Measurements from ENCODE around the gene FAM240A.

The FAM240A gene

DNA sequence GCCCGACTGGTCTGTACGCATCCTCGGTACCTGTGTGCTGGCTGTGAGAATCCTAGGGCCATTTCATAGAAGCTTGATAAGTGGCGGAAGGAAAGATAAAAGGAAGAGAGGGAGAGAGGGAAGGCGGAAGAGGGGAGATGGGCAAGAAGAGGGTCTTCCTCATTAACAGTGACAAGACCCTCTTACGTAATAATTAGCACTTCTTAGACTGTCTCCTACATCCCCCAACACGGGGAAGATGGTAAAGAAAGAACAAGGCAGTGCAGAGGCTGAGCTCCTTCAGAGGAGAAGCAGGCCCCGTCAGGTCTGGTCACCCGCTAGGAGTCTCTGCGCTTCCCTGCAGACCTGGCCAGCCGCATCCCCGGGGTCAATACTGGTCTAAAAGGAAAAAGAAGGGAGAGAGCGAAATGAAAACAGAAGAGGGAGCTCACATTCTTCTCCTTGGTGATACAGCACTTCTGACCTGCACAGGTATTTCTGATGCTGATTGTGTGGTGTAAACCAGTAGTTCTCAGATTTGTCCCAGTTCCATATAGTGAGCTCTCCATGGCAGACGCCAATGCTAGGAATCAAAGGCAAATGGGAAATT lies 19.0 kb upstream of the FAM240A start:
- no peak overlapping the region for H3K4me3 ChIP-seq (replicated peaks; ENCODE audit: low read depth, low read length)
- TF ChIP-seq, protein P1, sequence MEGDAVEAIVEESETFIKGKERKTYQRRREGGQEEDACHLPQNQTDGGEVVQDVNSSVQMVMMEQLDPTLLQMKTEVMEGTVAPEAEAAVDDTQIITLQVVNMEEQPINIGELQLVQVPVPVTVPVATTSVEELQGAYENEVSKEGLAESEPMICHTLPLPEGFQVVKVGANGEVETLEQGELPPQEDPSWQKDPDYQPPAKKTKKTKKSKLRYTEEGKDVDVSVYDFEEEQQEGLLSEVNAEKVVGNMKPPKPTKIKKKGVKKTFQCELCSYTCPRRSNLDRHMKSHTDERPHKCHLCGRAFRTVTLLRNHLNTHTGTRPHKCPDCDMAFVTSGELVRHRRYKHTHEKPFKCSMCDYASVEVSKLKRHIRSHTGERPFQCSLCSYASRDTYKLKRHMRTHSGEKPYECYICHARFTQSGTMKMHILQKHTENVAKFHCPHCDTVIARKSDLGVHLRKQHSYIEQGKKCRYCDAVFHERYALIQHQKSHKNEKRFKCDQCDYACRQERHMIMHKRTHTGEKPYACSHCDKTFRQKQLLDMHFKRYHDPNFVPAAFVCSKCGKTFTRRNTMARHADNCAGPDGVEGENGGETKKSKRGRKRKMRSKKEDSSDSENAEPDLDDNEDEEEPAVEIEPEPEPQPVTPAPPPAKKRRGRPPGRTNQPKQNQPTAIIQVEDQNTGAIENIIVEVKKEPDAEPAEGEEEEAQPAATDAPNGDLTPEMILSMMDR (IDR thresholded peaks at IDR 0.05; ENCODE audit: low read length, missing control alignments): no peak
- no peak for DNase-seq (ENCODE audit: low read depth)

DNA sequence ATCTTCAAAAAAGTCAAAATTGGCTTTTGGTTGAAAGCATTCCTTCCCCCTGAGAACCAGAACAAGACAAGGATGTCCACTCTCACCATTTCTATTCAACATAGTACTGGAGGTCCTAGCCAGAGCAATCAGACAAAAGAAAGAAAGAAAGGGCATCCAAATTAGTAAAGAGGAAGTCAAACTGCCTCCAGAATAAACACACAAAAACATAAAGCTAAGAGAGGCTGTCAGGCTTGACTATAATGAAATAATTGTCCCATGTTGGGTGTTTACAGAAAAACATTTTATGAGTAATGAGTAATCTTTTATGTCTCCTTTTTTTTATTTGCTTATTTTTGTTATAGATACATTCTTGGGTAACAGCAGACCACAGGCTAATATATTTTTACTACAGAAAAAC lies 18.3 kb upstream of the FAM240A start:
- TF ChIP-seq, protein P1 (IDR thresholded peaks at IDR 0.05; ENCODE audit: low read length, missing control alignments): no peak
- no peak overlapping the region for H3K4me3 ChIP-seq (replicated peaks; ENCODE audit: low read depth, low read length)
- no peak for DNase-seq (ENCODE audit: low read depth)

DNA sequence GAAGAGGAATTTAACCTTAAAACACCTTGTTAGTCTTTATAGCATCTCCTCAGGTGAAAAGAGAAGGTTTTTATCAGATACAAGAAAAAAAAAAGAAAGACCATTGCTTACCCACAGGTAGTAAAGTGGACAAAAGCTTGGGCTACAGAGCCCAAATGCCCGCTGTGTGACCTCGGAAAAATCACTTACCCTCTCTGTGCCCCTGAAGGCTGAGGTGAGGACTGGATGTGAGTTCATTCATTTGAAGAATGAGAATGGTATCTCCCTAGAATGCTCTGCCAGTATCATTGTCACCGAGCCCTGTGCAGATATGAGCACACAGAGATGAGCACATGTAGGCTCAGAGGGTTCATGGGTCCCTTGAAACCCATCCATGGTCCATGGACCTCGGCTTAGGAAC lies 17.6 kb upstream of the FAM240A start:
- TF ChIP-seq, protein P1 (IDR thresholded peaks at IDR 0.05; ENCODE audit: low read length, missing control alignments): no peak

DNA sequence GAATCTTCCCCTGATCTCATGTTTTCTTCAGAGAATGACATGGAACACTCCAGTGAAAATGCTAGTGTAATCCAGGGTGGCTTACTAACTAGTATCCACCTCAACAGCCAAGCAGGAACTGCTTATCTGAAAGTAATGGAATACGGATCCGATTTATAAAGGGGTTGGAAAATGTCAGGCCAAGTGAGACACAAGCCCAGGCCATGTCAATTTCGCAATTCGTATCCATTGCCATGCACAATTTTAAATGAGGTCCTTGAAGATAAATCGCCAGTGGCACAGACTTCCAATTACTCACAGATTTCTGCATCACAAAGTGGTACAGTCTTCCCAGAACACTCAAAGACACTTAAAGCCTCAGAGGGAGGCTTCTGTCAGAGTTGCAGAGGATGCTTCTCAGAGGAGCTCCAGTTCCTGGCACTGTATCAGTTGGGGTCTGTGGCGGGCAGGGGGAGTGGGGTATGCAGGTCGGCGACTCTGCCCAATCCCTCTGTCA lies 16.5 kb upstream of the FAM240A start:
- no peak overlapping the region for H3K4me3 ChIP-seq (replicated peaks; ENCODE audit: low read depth, low read length)
- DNase-seq (ENCODE audit: low read depth): no peak
- TF ChIP-seq, protein P1 (IDR thresholded peaks at IDR 0.05; ENCODE audit: low read length, missing control alignments): no peak

More for the DNA sequence above, 17.6 kb upstream of the FAM240A start:
- DNase-seq (ENCODE audit: low read depth): no peak
- H3K4me3 ChIP-seq (replicated peaks; ENCODE audit: low read depth, low read length): no peak overlapping the region

DNA sequence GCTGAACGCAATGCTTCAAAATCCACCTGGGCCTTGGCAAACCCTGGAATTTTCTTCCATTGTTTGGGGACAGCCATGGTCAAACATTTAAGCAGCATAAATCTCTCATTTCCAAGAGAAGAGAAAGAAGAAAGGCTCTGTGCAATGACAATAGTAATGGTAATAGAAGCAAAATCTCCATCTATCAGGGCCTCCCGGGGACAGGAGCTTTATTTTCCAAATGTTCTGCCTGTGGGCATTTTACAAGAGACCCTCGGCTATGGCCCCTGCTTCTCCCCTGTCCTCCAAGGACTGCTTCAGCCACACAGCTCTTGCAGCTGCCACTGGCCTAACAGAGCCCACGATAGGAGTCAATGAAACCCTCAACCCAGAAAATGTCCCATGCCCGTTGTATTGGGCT lies 12.7 kb upstream of the FAM240A start:
- no peak for DNase-seq (ENCODE audit: low read depth)
- TF ChIP-seq, protein P1 (IDR thresholded peaks at IDR 0.05; ENCODE audit: low read length, missing control alignments): no peak
- H3K4me3 ChIP-seq (replicated peaks; ENCODE audit: low read depth, low read length): no peak overlapping the region

DNA sequence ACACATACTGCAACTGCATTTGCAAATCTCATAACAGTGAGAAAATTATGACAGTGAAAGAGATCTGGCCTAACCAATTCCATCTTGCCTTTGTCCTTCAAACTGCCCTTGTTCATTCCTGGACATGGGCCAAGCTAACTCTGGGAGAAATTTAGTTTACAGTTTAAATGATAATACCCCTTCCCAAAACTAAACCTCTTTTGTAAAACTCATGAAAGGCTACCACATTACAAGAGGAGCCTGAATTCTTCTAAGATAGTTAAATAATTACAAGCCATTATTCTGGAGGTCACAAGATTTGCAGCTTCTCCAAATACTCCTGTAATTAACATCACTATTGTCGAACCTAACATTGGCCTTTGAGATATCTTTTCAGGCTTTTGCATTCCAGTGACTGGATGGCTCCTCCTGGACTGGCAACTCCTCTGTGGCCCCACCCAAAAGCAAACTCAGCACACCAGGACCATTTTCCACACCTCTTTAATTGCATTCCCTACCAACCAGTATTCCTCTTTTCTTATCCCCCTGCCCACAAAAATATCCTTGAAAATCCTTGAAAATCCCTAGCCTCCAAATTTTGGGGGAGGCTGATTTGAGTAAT lies 8.8 kb upstream of the FAM240A start:
- DNase-seq (ENCODE audit: low read depth): no peak
- TF ChIP-seq, protein P1 (IDR thresholded peaks at IDR 0.05; ENCODE audit: low read length, missing control alignments): no peak

DNA sequence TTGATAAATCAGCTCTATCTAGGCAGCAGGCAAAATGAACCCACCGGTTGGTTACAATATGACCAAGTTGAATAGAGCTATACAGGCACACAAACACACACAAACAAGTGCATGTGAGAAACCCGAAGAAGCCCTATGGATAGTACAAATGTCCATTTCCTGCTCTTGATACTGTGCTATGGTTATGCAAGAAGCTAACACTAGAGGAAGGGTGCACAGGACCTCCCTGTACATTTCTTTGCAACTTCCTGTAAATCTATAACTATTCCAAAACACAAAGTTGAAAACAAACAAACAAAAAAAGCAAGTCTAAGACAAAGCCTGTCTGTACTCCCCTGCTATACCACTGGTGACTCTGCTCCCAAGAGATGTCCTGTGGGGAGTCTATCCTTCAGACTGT lies 8.2 kb upstream of the FAM240A start:
- DNase-seq (ENCODE audit: low read depth): no peak
- TF ChIP-seq, protein P1 (IDR thresholded peaks at IDR 0.05; ENCODE audit: low read length, missing control alignments): no peak
- H3K4me3 ChIP-seq (replicated peaks; ENCODE audit: low read depth, low read length): no peak overlapping the region

More for the DNA sequence above, 8.8 kb upstream of the FAM240A start:
- H3K4me3 ChIP-seq (replicated peaks; ENCODE audit: low read depth, low read length): no peak overlapping the region

Data from fibroblast of pulmonary artery (primary cell).